HG03469 (cell line): ENCODE results near the gene POU5F1.

Source experiments
- ATAC-seq: cut with Tn5 transposase; IDR thresholded peaks from one replicate; pipeline ENCODE4 v1.9.1; 2021; ENCODE audit warnings: mild to moderate bottlenecking, moderate library complexity, moderate number of reproducible peaks; ENCODE audit not compliant: unreplicated experiment

Gene POU5F1

DNA sequence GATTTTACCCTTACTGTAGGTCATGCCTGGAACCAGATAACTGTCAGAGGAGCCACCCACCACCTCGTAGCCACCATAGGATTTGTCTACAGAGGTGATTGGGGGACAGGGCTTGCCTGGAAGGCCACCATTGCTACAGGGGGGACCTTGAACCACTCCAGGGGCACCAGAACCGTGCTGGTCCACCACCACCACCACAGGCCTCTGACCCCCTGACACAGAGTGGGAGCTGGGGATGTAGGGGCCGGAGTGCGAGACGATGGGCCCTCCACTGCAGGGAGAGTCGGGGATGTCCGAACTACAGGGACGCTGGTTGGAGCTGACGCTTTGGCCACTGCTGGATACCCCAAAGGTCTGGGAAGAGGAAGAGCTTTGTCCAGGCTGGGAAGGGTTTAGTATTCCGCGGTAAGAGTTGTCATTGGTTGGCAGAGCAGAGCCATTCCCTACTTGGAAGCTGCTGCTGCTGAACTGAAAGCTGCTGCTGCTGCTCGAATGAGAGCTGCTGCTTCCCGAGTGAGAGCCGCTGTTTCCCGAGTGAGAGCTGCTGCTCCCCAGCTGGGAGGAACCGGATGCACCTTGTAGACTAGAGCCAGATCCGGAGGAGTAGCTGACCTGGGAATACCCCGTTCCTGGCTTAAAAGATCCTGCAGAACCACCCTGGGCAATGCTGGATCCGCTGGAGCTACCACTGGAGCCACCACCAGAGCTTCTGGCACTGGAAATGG lies 53.7 kb downstream of the POU5F1 start:
- ATAC-seq = no peak

DNA sequence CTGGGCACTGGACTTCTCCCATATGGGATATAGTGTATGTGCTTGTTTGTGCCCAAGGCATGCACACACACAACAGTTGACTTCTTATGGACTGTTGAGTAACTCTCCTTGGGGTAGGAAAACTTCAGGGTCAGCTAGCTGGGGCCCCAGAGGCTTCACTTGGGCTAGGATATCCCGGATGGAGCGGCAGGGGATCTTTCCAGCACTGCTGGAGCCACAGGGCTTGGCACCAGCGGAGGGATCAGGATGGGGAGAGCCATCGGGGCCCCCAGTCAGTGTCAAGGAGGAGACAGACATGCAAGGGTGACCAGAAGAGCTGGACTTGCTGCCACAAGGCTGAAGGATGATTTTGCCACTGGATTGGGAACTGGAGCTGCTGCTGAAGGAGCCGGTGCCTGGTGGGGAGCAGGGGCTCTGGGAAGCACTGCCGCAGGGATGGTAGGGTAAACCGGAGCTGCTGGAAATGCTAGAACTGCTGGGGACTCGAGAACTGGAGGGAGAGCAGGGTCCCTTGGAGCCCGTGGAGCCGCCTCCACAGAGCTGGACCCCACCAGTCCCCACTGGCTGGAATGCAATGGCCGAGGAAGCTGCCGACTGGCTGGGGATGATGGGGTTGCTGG lies 54.4 kb downstream of the POU5F1 start:
- ATAC-seq = no peak

DNA sequence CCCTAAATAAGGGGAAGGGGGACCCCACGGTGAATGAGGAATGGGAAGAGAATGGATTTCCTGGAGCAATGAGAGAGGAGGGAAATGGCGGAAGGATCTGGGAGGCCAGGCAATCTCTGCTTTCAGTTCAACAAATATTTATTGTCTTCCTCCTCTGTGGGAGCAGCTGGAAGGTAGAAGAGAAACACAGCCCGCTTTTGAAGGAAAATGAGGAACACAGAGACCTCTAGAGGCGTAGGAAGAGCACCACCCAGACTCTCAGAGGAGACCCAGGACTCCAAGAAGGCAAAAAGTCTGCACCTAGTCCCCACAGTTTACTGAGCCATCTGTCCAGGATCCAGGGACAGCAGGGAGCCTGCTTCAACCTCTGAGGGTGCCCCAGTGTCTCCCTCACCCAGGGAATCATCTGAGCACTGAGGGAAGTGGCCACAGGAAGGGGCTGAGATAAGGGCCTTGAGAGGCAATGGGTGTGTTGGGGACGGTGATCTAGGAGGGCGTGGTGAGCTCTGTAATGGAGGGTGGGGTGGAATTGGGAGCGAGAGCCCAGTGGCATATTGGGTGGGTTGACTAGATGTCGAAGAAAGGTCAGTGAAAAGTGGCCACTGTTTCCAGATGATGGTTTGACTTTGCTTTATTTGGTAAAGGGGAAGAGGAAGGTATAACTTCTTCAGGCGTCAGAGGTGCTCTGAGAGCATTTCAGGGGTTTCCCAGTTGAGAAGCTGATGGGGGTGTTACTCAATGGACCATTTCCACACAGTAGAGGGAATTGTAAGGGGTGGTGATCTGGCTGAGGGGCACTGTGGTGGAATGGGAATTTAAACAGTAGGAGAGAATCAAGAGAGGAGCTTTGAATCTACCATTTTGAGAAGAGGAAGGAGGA lies 55.3 kb downstream of the POU5F1 start:
- ATAC-seq = no peak

DNA sequence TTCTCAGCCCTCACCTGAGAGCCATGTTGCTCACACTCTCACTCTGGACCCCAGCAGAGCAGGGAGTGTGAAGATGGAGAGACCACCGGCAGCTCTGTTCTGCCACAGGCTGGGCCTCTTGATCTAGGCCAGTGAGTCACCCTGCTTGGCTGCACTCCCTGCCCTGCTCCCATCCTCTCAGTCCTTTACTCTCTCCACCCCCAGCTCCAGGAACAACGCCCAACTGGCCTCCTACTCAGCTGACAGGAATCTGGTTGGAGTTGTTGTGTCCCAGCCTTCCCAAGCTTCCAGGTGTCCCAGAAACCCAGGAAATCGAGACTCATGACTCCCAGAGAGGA lies 56.0 kb downstream of the POU5F1 start, which contains the start of gene PSORS1C1:
Gene PSORS1C1 (plus strand): TSS at position 260 of the 338 bp plus-strand sequence. CDS start 14,833 bp downstream, outside the sequence.
- ATAC-seq = no peak
